Right cardiac atrium (tissue), 5 donors: Measurements from ENCODE around the gene NSRP1. TPM values are rescaled to one million over a fixed set of nuclear protein-coding genes. Genes with fewer than 3 reads are reported as not detected.
"Not testable (repeated sequence)": the region's sequence is repeated elsewhere in the genome, so short reads cannot be mapped to it uniquely, and the experiment has no call there.

Experiments used
- ATAC-seq, 2 donors: fragments of 200-7000 bp; cut with Tn5 transposase; one replicate each; pipeline versions ENCODE4 v1.8.0 to v1.9.1; 2020; ENCODE audit warnings: moderate library complexity in 2 of 2, mild to moderate bottlenecking in 1 of 2
- DNase-seq, 3 donors: peaks; one replicate each; pipeline ENCODE4 v3.0.0-alpha.2; 2020
- H3K27ac ChIP-seq: one replicate; pipeline ENCODE4 v1.5.1; 2013; ENCODE audit warnings: mild to moderate bottlenecking, low read length, control low read depth, moderate library complexity
- H3K27me3 ChIP-seq: one replicate; pipeline ENCODE4 v1.6.1; 2013; ENCODE audit not compliant: control insufficient read depth, insufficient read depth
- H3K4me1 ChIP-seq: one replicate; pipeline ENCODE4 v1.6.1; 2013; ENCODE audit warnings: low read length; ENCODE audit not compliant: control insufficient read depth, insufficient read depth
- H3K4me3 ChIP-seq: one replicate; pipeline ENCODE4 v1.5.1; 2013; ENCODE audit warnings: low read length, control low read depth
- H3K9me3 ChIP-seq: one replicate; pipeline ENCODE4 v1.6.1; 2013; ENCODE audit warnings: low read length; ENCODE audit not compliant: control insufficient read depth
- WGBS: extraction: QIAGEN DNeasy Blood & Tissue Kit; methylation state at CpG from one replicate; pipeline ENCODE4 v1.1.7; 2013; 5-methylcytosine and 5-hydroxymethylcytosine counted together
- intact Hi-C, 4 donors: fragments of 100-400 bp; cut with DNase I; formaldehyde crosslinking; loops; one replicate each; pipeline versions ENCODE4 v1.11.0 to v1.14.0; 2022 to 2023
- polyA plus RNA-seq: library from polyadenylated mRNA; stranded (reverse); fragments of 200-250 nt; gene quantifications from one replicate; pipeline ENCODE4 v1.2.3, GENCODE V29; 2013
- total RNA-seq, 4 donors: library from RNA; stranded (reverse); fragmentation: NEBNext Ultra II Directional; extraction: Animal tissue kit (Norgen Biotek cat#: 25700); gene quantifications; one replicate each; pipeline ENCODE4 v1.2.1, GENCODE V29; 2021
- donor health status: healthy with polysubstance abuse.
- donor health status: DM: no; HTN: yes; CAD: no.
- donor health status: DM: no; HTN: no; CAD: no.
- donor health status: DM: no; HTN: yes; CAD: no; lungs with severe emphysema.
- donor health status: DM: yes; HTN: yes; CAD: no.

NSRP1 gene
- total and polyA plus RNA-seq, 5 donors: 23.0 to 29.9 (median 26.1) TPM

GRCh38 chr17:30118635-30119034 is 2.0 kb downstream of the NSRP1 start:
- ATAC-seq, H3K27me3 ChIP-seq, DNase-seq, intact Hi-C loops, H3K4me1 ChIP-seq, H3K27ac ChIP-seq, H3K4me3 ChIP-seq, H3K9me3 ChIP-seq: not testable (repeated sequence)
- WGBS: 97% methylated on average over 7 of the region's 7 CpGs

- Histone ChIP-seq H3K27ac (no peak overlapping the region), H3K27me3 (no peaks in the 10 kb centered on the region), H3K4me3 (no peak overlapping the region), H3K4me1 (no peaks in the 10 kb centered on the region), H3K9me3 (no peaks in the 10 kb centered on the region)
- ATAC-seq (no peak), DNase-seq (no peak)
- intact Hi-C loops: loop anchor here in 1 of 4 donors (10.0 kb wide), 1 partner anchor 150 kb away; no protein-coding TSS in a partner anchor
- 92% methylated on average over 4 of the region's 4 CpGs for WGBS
These were observed 7.7 kb downstream of the NSRP1 start for GRCh38 chr17:30124273-30124796.

- intact Hi-C loops: no loop called here
- 91% methylated on average over 1 of the region's 1 CpG for WGBS
These were observed 13.5 kb downstream of the NSRP1 start for GRCh38 chr17:30130121-30130520.

GRCh38 chr17:30132615-30133014 is 16.0 kb downstream of the NSRP1 start:
- peaks cover 3% of the 10 kb centered on the region for H3K4me1 ChIP-seq
- no peak for ATAC-seq

More at GRCh38 chr17:30130121-30130520, 13.5 kb downstream of the NSRP1 start:
- no peak for ATAC-seq
- Histone ChIP-seq H3K4me3 (no peak overlapping the region), H3K4me1 (peaks cover 2% of the 10 kb centered on the region), H3K9me3 (no peaks in the 10 kb centered on the region), H3K27me3 (no peaks in the 10 kb centered on the region), H3K27ac (no peak overlapping the region)
- DNase-seq: no peak

GRCh38 chr17:30133197-30133596 is 16.6 kb downstream of the NSRP1 start:
- Histone ChIP-seq H3K9me3 (no peaks in the 10 kb centered on the region), H3K27ac (no peak overlapping the region), H3K27me3 (no peaks in the 10 kb centered on the region), H3K4me3 (no peak overlapping the region), H3K4me1 (peaks cover 3% of the 10 kb centered on the region)
- DNase-seq (no peak), ATAC-seq (no peak)
- intact Hi-C loops: no loop called here
- whole genome bisulfite sequencing: 98% methylated on average over 3 of the region's 3 CpGs

More at GRCh38 chr17:30132615-30133014, 16.0 kb downstream of the NSRP1 start:
- no peak for DNase-seq
- H3K9me3 ChIP-seq: no peaks in the 10 kb centered on the region
- H3K27me3 ChIP-seq: no peaks in the 10 kb centered on the region
- no peak overlapping the region for H3K4me3 ChIP-seq
- intact Hi-C loops: no loop called here
- H3K27ac ChIP-seq: no peak overlapping the region
- 97% methylated on average over 3 of the region's 3 CpGs for WGBS

GRCh38 chr17:30134551-30134950 is 17.9 kb downstream of the NSRP1 start:
- H3K4me3 ChIP-seq: no peak overlapping the region
- H3K27me3 ChIP-seq: no peaks in the 10 kb centered on the region
- DNase-seq (no peak), ATAC-seq (no peak)
- peaks cover 3% of the 10 kb centered on the region for H3K4me1 ChIP-seq
- no peak overlapping the region for H3K27ac ChIP-seq
- intact Hi-C loops: no loop called here
- no peaks in the 10 kb centered on the region for H3K9me3 ChIP-seq

- H3K27ac ChIP-seq: no peak overlapping the region
- intact Hi-C loops: no loop called here
- DNase-seq (no peak), ATAC-seq (no peak)
- WGBS: 94% methylated on average over 3 of the region's 3 CpGs
- H3K9me3 ChIP-seq: no peaks in the 10 kb centered on the region
- H3K27me3 ChIP-seq: no peaks in the 10 kb centered on the region
- H3K4me3 ChIP-seq: no peak overlapping the region
- H3K4me1 ChIP-seq: peaks cover 3% of the 10 kb centered on the region
These were observed 20.5 kb downstream of the NSRP1 start for GRCh38 chr17:30137158-30137557.

- DNase-seq, H3K9me3 ChIP-seq, H3K27ac ChIP-seq, H3K4me1 ChIP-seq, H3K4me3 ChIP-seq, H3K27me3 ChIP-seq, ATAC-seq, intact Hi-C loops: not testable (repeated sequence)
- 95% methylated on average over 6 of the region's 6 CpGs for WGBS
These were observed 31.2 kb downstream of the NSRP1 start for GRCh38 chr17:30147860-30148259.

- intact Hi-C loops: no loop called here
- 98% methylated on average over 1 of the region's 1 CpG for WGBS
- Histone ChIP-seq H3K9me3 (no peaks in the 10 kb centered on the region), H3K27me3 (no peaks in the 10 kb centered on the region), H3K4me3 (no peak overlapping the region), H3K4me1 (no peaks in the 10 kb centered on the region), H3K27ac (no peak overlapping the region)
- DNase-seq: no peak
- no peak for ATAC-seq
These were observed 31.8 kb downstream of the NSRP1 start for GRCh38 chr17:30148376-30148775.

- WGBS: 96% methylated on average over 4 of the region's 4 CpGs
- ATAC-seq (no peak), DNase-seq (no peak)
- Histone ChIP-seq H3K27me3 (no peaks in the 10 kb centered on the region), H3K27ac (no peak overlapping the region), H3K4me3 (no peak overlapping the region), H3K4me1 (no peaks in the 10 kb centered on the region), H3K9me3 (no peaks in the 10 kb centered on the region)
- intact Hi-C loops: no loop called here
These were observed 34.9 kb downstream of the NSRP1 start for GRCh38 chr17:30151471-30151870.

- Histone ChIP-seq H3K4me1 (no peaks in the 10 kb centered on the region), H3K4me3 (no peak overlapping the region), H3K9me3 (no peaks in the 10 kb centered on the region), H3K27ac (no peak overlapping the region), H3K27me3 (no peaks in the 10 kb centered on the region)
- ATAC-seq: no peak
- DNase-seq: no peak
- intact Hi-C loops: no loop called here
These were observed 36.8 kb downstream of the NSRP1 start for GRCh38 chr17:30153463-30153862.

GRCh38 chr17:30155389-30155788 is 38.8 kb downstream of the NSRP1 start:
- Histone ChIP-seq H3K27ac (no peak overlapping the region), H3K9me3 (no peaks in the 10 kb centered on the region), H3K4me3 (no peak overlapping the region), H3K4me1 (no peaks in the 10 kb centered on the region), H3K27me3 (no peaks in the 10 kb centered on the region)
- DNase-seq (no peak), ATAC-seq (no peak)
- intact Hi-C loops: no loop called here
- WGBS: over 99% methylated on average over 2 of the region's 2 CpGs
